MM.1S (cell line): ENCODE data around the gene VRK3.
A peak's percentile ranks its signal among the peaks of the same experiment; 100 is the strongest.

ENCODE experiments used
- DNase-seq: peaks from one replicate; pipeline ENCODE4 v3.0.0-alpha.2; 2015
- H2AFZ ChIP-seq: fragments of 300-600 bp; sonication (generic); 2 replicates; pipeline ENCODE4 v1.6.0; 2016; ENCODE audit warnings: antibody characterized with exemption, low read length
- H3F3A ChIP-seq: fragments of 300-600 bp; sonication (generic); 2 replicates; pipeline ENCODE4 v1.6.1; 2016; ENCODE audit warnings: mild to moderate bottlenecking, antibody characterized with exemption, low read length, moderate library complexity, mixed read lengths; ENCODE audit not compliant: insufficient read depth
- H3K27ac ChIP-seq: fragments of 300-600 bp; sonication (generic); 2 replicates; pipeline ENCODE4 v1.5.1; 2016; ENCODE audit warnings: mild to moderate bottlenecking, low read length
- H3K27me3 ChIP-seq: fragments of 300-600 bp; sonication (generic); replicated peaks from 2 replicates; pipeline ENCODE4 v1.6.0; 2016; ENCODE audit warnings: low read length; ENCODE audit not compliant: insufficient read depth
- H3K36me3 ChIP-seq: fragments of 300-600 bp; sonication (generic); replicated peaks from 2 replicates; pipeline ENCODE4 v1.6.1; 2016; ENCODE audit warnings: mild to moderate bottlenecking, low read length, mixed read lengths; ENCODE audit not compliant: insufficient read depth
- H3K4me1 ChIP-seq: fragments of 300-600 bp; sonication (generic); 2 replicates; pipeline ENCODE4 v1.6.1; 2016; ENCODE audit warnings: low read length, mixed read lengths
- H3K4me2 ChIP-seq: fragments of 300-600 bp; sonication (generic); 2 replicates; pipeline ENCODE4 v1.6.0; 2016; ENCODE audit warnings: low read depth, low read length
- H3K4me3 ChIP-seq: fragments of 300-600 bp; sonication (generic); 2 replicates; pipeline ENCODE4 v1.5.1; 2016; ENCODE audit warnings: low read length, mixed read lengths
- H3K79me2 ChIP-seq: fragments of 300-600 bp; sonication (generic); 2 replicates; pipeline ENCODE4 v1.6.1; 2016; ENCODE audit warnings: mixed run types, low read length, mixed read lengths
- H3K9ac ChIP-seq: fragments of 300-600 bp; sonication (generic); 2 replicates; pipeline ENCODE4 v1.6.1; 2016; ENCODE audit warnings: low read length, mixed read lengths
- H3K9me2 ChIP-seq: fragments of 300-600 bp; sonication (generic); replicated peaks from 2 replicates; pipeline ENCODE4 v1.6.1; 2016; ENCODE audit warnings: mild to moderate bottlenecking, low read length, mixed read lengths; ENCODE audit not compliant: insufficient read depth
- H3K9me3 ChIP-seq: fragments of 300-600 bp; sonication (generic); replicated peaks from 2 replicates; pipeline ENCODE4 v1.6.1; 2016; ENCODE audit warnings: mild to moderate bottlenecking, low read length, mixed read lengths; ENCODE audit not compliant: insufficient read depth
- H4K20me1 ChIP-seq: fragments of 300-600 bp; sonication (generic); 2 replicates; pipeline ENCODE4 v1.6.1; 2016; ENCODE audit warnings: mild to moderate bottlenecking, low read length, moderate library complexity, mixed read lengths; ENCODE audit not compliant: insufficient read depth
- EZH2 ChIP-seq: fragments of 300-600 bp; sonication (generic); optimal IDR thresholded peaks from 2 replicates; pipeline ENCODE3; 2017; ENCODE audit warnings: low read depth, mild to moderate bottlenecking, antibody characterized with exemption, low read length, mixed read lengths
- EZH2phosphoT487 ChIP-seq: fragments of 300-600 bp; sonication (generic); IDR thresholded peaks from 2 replicates; pipeline ENCODE4 v1.6.1; 2018; ENCODE audit warnings: antibody characterized with exemption, low read length
- TF ChIP-seq, protein P1 (sequence below): fragments of 300-600 bp; sonication (generic); IDR thresholded peaks from 2 replicates; pipeline ENCODE4 v1.5.1; 2016; ENCODE audit warnings: antibody characterized with exemption, low read length, mixed read lengths

Gene VRK3

DNA sequence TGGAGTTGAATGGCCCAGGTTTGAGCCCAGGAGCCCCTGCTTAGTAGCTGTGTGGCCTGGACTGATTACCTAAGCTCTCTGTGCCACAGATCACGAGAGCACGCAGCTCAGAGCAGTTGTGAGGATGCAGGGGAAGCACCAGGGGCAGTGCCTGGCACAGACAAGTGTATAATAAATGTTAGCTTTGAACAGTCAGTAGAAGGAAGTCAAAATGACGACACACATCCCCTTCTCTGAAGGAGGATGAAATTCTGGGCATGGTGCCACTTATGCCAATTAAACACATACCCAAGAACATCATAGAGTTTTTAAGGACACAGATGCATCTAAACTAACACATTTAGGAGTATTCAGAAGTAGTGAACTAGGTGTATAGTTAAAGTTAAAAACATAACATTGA lies 39.3 kb downstream of the VRK3 start:
- Histone ChIP-seq H3K9ac (no peak overlapping the region), H3K9me2 (no peaks in the 10 kb centered on the region), H3K4me1 (no peaks in the 10 kb centered on the region), H3K9me3 (no peaks in the 10 kb centered on the region), H3K27me3 (no peaks in the 10 kb centered on the region), H4K20me1 (no peaks in the 10 kb centered on the region), H2AFZ (no peak overlapping the region), H3K4me2 (no peak overlapping the region), H3K79me2 (no peaks in the 10 kb centered on the region), H3K27ac (no peak overlapping the region), H3K4me3 (no peak overlapping the region), H3K36me3 (no peaks in the 10 kb centered on the region), H3F3A (peaks cover 4% of the 10 kb centered on the region; the same call in 1 of the 2 replicates)
- DNase-seq: no peak
- TF ChIP-seq EZH2 (no peak), EZH2phosphoT487 (no peak)
- TF ChIP-seq, protein P1, sequence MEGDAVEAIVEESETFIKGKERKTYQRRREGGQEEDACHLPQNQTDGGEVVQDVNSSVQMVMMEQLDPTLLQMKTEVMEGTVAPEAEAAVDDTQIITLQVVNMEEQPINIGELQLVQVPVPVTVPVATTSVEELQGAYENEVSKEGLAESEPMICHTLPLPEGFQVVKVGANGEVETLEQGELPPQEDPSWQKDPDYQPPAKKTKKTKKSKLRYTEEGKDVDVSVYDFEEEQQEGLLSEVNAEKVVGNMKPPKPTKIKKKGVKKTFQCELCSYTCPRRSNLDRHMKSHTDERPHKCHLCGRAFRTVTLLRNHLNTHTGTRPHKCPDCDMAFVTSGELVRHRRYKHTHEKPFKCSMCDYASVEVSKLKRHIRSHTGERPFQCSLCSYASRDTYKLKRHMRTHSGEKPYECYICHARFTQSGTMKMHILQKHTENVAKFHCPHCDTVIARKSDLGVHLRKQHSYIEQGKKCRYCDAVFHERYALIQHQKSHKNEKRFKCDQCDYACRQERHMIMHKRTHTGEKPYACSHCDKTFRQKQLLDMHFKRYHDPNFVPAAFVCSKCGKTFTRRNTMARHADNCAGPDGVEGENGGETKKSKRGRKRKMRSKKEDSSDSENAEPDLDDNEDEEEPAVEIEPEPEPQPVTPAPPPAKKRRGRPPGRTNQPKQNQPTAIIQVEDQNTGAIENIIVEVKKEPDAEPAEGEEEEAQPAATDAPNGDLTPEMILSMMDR: no peak

DNA sequence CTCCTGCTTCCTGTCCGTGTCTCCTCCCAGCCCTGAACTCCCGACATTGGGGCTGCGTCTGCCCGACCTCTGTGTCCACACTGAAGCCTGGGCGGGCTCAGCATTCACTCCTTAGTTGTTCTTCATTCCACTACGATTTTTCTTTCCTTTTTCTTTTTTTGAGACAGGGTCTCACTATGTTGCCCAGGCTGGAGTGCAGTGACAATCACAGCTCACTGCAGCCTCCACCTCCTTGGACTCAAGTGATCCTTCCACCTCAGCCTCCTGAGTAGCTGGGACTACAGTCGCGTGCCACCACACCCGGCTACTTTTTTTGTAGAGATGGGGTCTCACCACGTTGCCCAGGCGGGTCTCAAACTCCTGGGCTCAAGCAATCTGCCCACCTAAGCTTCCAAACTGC lies 40.7 kb downstream of the VRK3 start:
- no peak for TF ChIP-seq EZH2phosphoT487
- no peak for TF ChIP-seq EZH2
- TF ChIP-seq, protein P1: no peak
- Histone ChIP-seq H3K27ac (no peak overlapping the region), H3K36me3 (no peaks in the 10 kb centered on the region)

DNA sequence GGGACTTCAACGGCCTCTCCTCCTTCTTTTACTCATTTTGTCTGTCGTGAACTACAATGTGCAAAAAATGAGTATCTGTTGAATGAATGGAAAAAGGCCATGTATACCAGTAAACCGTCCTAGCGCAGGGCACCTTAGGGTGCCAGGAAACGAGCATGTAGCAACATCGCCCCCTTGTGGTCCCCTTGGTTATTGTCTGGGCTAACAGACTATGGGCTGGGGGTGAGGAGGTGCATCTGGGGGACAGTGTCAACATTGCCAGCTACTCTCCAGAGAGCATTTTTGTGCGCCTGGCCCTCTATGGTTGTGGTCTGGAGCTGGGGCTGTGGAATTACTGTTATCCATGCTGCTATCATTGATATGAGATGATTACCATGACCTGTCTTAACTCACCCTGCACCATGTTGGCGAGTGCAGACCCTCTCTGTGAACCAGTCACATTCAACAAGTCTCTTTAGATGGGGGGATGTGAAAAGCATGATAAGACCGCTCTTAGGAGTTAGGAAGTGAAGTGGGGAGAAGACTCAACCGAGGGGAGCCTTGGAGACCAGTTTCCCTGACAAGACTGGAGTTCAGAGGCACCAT lies 41.4 kb downstream of the VRK3 start:
- H3K27me3 ChIP-seq: no peaks in the 10 kb centered on the region
- no peaks in the 10 kb centered on the region for H3K9me2 ChIP-seq
- H3K27ac ChIP-seq: no peak overlapping the region
- H3K4me3 ChIP-seq: no peak overlapping the region
- no peaks in the 10 kb centered on the region for H3K36me3 ChIP-seq
- H3K9me3 ChIP-seq: no peaks in the 10 kb centered on the region
- no peaks in the 10 kb centered on the region for H4K20me1 ChIP-seq
- H3K9ac ChIP-seq: no peak overlapping the region
- H3K79me2 ChIP-seq: no peaks in the 10 kb centered on the region
- H3K4me2 ChIP-seq: no peak overlapping the region
- no peak for TF ChIP-seq EZH2
- TF ChIP-seq, protein P1: peak; percentile 94
- peak; percentile 68 for DNase-seq
- H3K4me1 ChIP-seq: no peaks in the 10 kb centered on the region
- no peak overlapping the region for H2AFZ ChIP-seq
- peaks cover 4% of the 10 kb centered on the region; the same call in 1 of the 2 replicates for H3F3A ChIP-seq

More for the DNA sequence above, 40.7 kb downstream of the VRK3 start:
- Histone ChIP-seq H3K27me3 (no peaks in the 10 kb centered on the region), H3K79me2 (no peaks in the 10 kb centered on the region), H3K9ac (no peak overlapping the region), H3K9me3 (no peaks in the 10 kb centered on the region), H3K4me1 (no peaks in the 10 kb centered on the region), H3K4me3 (no peak overlapping the region), H4K20me1 (no peaks in the 10 kb centered on the region), H3F3A (peaks cover 4% of the 10 kb centered on the region; the same call in 1 of the 2 replicates), H3K4me2 (no peak overlapping the region), H2AFZ (no peak overlapping the region), H3K9me2 (no peaks in the 10 kb centered on the region)
- no peak for DNase-seq
